Activated naive CD8-positive, alpha-beta T cell treated with anti-CD3 and anti-CD28 coated beads, Interleukin-2, amount 50 U/mL, for 16 hours (primary cell): Measurements from ENCODE around the gene GNA14.

Experiments
- DNase-seq: peaks from one replicate; pipeline ENCODE4 v3.0.0-alpha.2; 2020; ENCODE audit warnings: low read depth, low spot score

GNA14 gene

GRCh38 chr9:77534376-77535057, 113.6 kb downstream of the GNA14 start:
- no peak for DNase-seq

GRCh38 chr9:77533671-77534070, 114.5 kb downstream of the GNA14 start:
- DNase-seq = no peak

- no peak for DNase-seq
These were observed 115.5 kb downstream of the GNA14 start for GRCh38 chr9:77532607-77533006.

GRCh38 chr9:77531400-77531799, 116.7 kb downstream of the GNA14 start:
- DNase-seq = no peak

GRCh38 chr9:77523891-77524290, 124.2 kb downstream of the GNA14 start:
- DNase-seq = no peak

GRCh38 chr9:77521091-77521490, 127.0 kb downstream of the GNA14 start:
- DNase-seq = no peak

- no peak for DNase-seq
These were observed 129.4 kb downstream of the GNA14 start for GRCh38 chr9:77518688-77519087.

GRCh38 chr9:77516781-77517180, 131.3 kb downstream of the GNA14 start:
- DNase-seq = no peak

GRCh38 chr9:77514886-77515711, 133.0 kb downstream of the GNA14 start:
- no peak for DNase-seq

- DNase-seq = no peak
These were observed 134.7 kb downstream of the GNA14 start for GRCh38 chr9:77513457-77513856.

GRCh38 chr9:77512876-77513275, 135.2 kb downstream of the GNA14 start:
- DNase-seq = no peak

GRCh38 chr9:77511525-77511924, 136.6 kb downstream of the GNA14 start:
- DNase-seq = no peak

- DNase-seq = no peak
These were observed 137.5 kb downstream of the GNA14 start for GRCh38 chr9:77510666-77511065.

- DNase-seq = no peak
These were observed 139.7 kb downstream of the GNA14 start for GRCh38 chr9:77508396-77508795.

GRCh38 chr9:77507212-77507961, 140.7 kb downstream of the GNA14 start:
- no peak for DNase-seq

GRCh38 chr9:77505232-77505631, 142.9 kb downstream of the GNA14 start:
- DNase-seq = no peak

- DNase-seq = no peak
These were observed 145.6 kb downstream of the GNA14 start for GRCh38 chr9:77502568-77502967.

- DNase-seq = no peak
These were observed 149.2 kb downstream of the GNA14 start for GRCh38 chr9:77498891-77499290.

GRCh38 chr9:77497322-77498198, 150.6 kb downstream of the GNA14 start:
- DNase-seq = no peak

GRCh38 chr9:77495834-77496671, 152.1 kb downstream of the GNA14 start:
- no peak for DNase-seq
